Gastroesophageal sphincter (tissue), 4 donors: ENCODE results near the gene SRRM5. TPM values are rescaled to one million over a fixed set of nuclear protein-coding genes. Genes with fewer than 3 reads are reported as not detected.

ENCODE experiments used
- ATAC-seq: fragments of 150-250 bp; one replicate; pipeline ENCODE4 v1.9.1; 2016; ENCODE audit warnings: mild to moderate bottlenecking, moderate library complexity
- H3K27ac ChIP-seq, 4 donors: fragments of 200-600 bp; sonication (generic) in 3 of 4; 1 replicate in 3 of 4; 2 replicates in 1 of 4; pipeline ENCODE4 v1.5.1; 2016 to 2019
- H3K27me3 ChIP-seq: fragments of 200-600 bp; sonication (generic); one replicate; pipeline ENCODE4 v1.5.1; 2019
- H3K36me3 ChIP-seq, 2 donors: fragments of 200-600 bp; sonication (generic); one replicate each; pipeline ENCODE4 v1.5.1; 2019; ENCODE audit warnings: control low read depth in 1 of 2
- H3K4me1 ChIP-seq, 3 donors: fragments of 200-600 bp; sonication (generic); 1 replicate in 2 of 3; 2 replicates in 1 of 3; pipeline ENCODE4 v1.5.1; 2016 to 2019; ENCODE audit warnings: control low read depth in 2 of 3
- H3K4me3 ChIP-seq, 2 donors: fragments of 200-600 bp; sonication (generic); one replicate each; pipeline ENCODE4 v1.5.1; 2019; ENCODE audit warnings: mild to moderate bottlenecking in 1 of 2, moderate library complexity in 1 of 2
- H3K9me3 ChIP-seq, 3 donors: fragments of 200-600 bp; sonication (generic); one replicate each; pipeline ENCODE4 v1.5.1; 2017 to 2019; ENCODE audit warnings: control low read depth in 2 of 3
- CTCF ChIP-seq, 4 experiments: fragments of 200-600 bp in 2 of 4; fragments of 450-650 bp in 2 of 4; sonication (generic) in 1 of 4; IDR thresholded peaks; one replicate each; pipeline ENCODE4 v1.5.1; 2017 to 2019; ENCODE audit warnings: antibody characterized with exemption in 4 of 4, mild to moderate bottlenecking in 2 of 4, moderate library complexity in 2 of 4
- EP300 ChIP-seq: sonication (generic); formaldehyde crosslinking; IDR thresholded peaks from one replicate; pipeline ENCODE4 v1.6.1; 2017; ENCODE audit warnings: antibody characterized with exemption, mild to moderate bottlenecking
- POLR2A ChIP-seq, 2 donors: fragments of 450-650 bp; IDR thresholded peaks; one replicate each; pipeline ENCODE4 v1.6.1; 2017; ENCODE audit warnings: antibody characterized with exemption in 2 of 2, mild to moderate bottlenecking in 2 of 2, moderate library complexity in 1 of 2
- POLR2AphosphoS5 ChIP-seq: sonication (generic); formaldehyde crosslinking; IDR thresholded peaks from one replicate; pipeline ENCODE4 v1.6.1; 2017; ENCODE audit warnings: antibody characterized with exemption
- WGBS, 2 donors: methylation state at CpG; one replicate each; pipeline ENCODE4 v1.1.5; 2018; ENCODE audit warnings: low coverage in 1 of 2; 5-methylcytosine and 5-hydroxymethylcytosine counted together
- total RNA-seq, 4 donors: library from RNA; depleted of rRNA; stranded (reverse); fragments of >200 nt; gene quantifications; one replicate each; pipeline ENCODE4 v1.1.0, GENCODE V29; 2016

SRRM5 gene
- total RNA-seq, 4 donors from 2014 or later: 0.13 TPM; not detected in 3

DNA sequence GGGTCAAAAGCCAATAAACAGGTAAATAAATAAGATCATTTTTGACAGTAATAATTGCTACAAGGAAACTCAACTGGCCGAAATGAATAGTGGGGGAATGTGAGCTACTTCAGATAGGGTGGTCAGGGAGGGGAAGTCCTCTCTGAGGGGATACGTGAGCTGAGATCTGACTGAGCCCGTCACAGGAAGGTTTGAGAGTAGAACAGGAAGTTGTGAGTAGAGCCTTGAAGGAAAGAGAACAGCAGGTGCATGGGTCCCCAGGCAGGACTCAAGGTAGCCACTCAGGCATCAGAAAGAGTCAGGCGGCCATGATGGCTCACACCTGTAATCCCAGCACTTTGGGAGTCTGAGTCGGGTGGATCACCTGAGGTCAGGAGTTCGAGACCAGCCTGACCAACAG, 22.2 kb upstream of the SRRM5 start:
- H3K27ac ChIP-seq: no peak overlapping the region
- TF ChIP-seq EP300 (no peak), POLR2AphosphoS5 (no peak), POLR2A (IDR thresholded peaks at IDR 0.05) (no peak)
- no peak for ATAC-seq
- H3K27me3 ChIP-seq: no peaks in the 10 kb centered on the region
- no peak overlapping the region for H3K4me3 ChIP-seq
- no peaks in the 10 kb centered on the region for H3K9me3 ChIP-seq
- peaks cover 0 to 80% of the 10 kb centered on the region in 2 donors for H3K36me3 ChIP-seq
- WGBS, 2 donors: 83% methylated on average over 6 of the region's 6 CpGs
- peaks cover 0 to 23% (median 14%) of the 10 kb centered on the region in 3 donors for H3K4me1 ChIP-seq

GRCh38 chr19:43591904-43592772, 19.8 kb upstream of the SRRM5 start:
- TF ChIP-seq POLR2A (IDR thresholded peaks at IDR 0.05) (no peak), EP300 (no peak), CTCF (IDR thresholded peaks at IDR 0.05) (no peak), POLR2AphosphoS5 (no peak)
- WGBS, 2 donors: 89% methylated on average over 20 of the region's 63 CpGs; no CpG with 5 or more reads in 1 of the 2 donors

DNA sequence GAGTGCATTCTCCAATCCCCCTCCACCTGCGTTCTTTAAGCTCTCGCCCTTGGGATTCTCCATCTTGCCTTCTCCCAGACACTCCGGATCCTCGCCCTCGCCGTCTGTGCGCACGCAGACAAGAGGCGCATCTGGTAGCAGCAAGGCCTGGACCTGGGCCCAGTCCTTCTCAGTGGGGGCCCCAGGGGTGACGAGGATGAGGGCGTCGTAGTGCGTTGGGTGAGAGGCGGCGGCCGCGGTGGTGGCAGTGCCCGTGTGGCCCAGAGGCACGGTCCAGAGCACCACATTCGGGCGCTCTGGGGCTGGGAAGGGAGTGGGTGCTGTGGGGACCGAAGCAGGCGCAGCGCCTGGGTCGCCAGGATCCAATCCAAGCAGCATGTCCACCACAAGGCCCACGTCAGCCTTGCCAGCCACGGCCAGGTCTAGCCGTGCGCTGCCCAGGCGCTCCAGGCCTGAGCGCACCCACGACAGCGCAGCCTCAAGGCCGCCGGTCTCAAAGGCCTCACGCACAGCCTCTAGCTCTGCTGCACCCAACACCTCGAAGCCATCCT, 19.0 kb upstream of the SRRM5 start:
- H3K27ac ChIP-seq: no peak overlapping the region
- no peak overlapping the region for H3K4me3 ChIP-seq
- WGBS, 2 donors: 88% methylated on average over 7 of the region's 37 CpGs; no CpG with 5 or more reads in 1 of the 2 donors
- ATAC-seq: no peak
- H3K27me3 ChIP-seq: no peaks in the 10 kb centered on the region
- H3K9me3 ChIP-seq: no peaks in the 10 kb centered on the region
- H3K36me3 ChIP-seq: peaks cover 0 to 63% of the 10 kb centered on the region in 2 donors
- TF ChIP-seq CTCF (IDR thresholded peaks at IDR 0.05): no peak
- TF ChIP-seq POLR2AphosphoS5: no peak
- H3K4me1 ChIP-seq: peaks cover 5 to 45% (median 28%) of the 10 kb centered on the region in 3 donors

More at GRCh38 chr19:43591904-43592772, 19.8 kb upstream of the SRRM5 start:
- Histone ChIP-seq H3K9me3 (no peaks in the 10 kb centered on the region), H3K4me1 (peaks cover 3 to 38% (median 20%) of the 10 kb centered on the region in 3 donors), H3K36me3 (peaks cover 0 to 63% of the 10 kb centered on the region in 2 donors), H3K27ac (no peak overlapping the region), H3K4me3 (no peak overlapping the region), H3K27me3 (no peaks in the 10 kb centered on the region)
- ATAC-seq: no peak

DNA sequence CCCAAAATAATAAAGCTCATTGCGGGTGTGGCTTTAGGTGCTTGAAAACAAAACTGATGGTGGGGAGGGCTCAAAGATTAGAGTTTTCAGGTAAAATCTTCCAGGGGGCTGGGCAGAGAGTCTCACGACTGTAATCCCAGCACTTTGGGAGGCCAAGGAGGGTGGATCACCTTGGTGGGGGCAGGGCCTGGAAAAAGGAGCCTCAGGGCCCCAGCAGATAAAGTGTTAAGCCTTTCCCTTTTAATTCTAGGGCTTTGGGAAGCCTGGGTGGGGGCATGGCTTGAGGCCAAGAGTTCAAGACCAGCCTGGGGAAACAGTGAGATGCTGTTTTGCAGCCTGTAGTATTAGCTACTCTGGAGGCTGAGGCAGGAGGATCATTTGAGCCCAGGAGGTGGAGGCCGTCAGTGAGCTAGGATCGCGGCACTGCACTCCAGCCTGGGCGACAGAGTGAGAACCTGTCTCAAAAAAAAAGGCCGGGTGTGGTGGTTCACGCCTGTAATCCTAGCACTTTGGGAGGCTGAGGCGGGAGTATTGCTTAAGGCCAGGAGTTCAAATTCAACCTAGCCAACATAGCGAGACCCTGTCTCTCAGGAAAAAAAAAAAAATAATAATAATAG, 17.7 kb upstream of the SRRM5 start:
- H3K27ac ChIP-seq: peak overlapping the region in 3 of 4 donors; percentile 36 to 97 (median 92)

More for the DNA sequence above, 17.7 kb upstream of the SRRM5 start:
- no peak for TF ChIP-seq EP300
- no peak for TF ChIP-seq POLR2AphosphoS5
- TF ChIP-seq POLR2A (IDR thresholded peaks at IDR 0.05): no peak
- TF ChIP-seq CTCF (IDR thresholded peaks at IDR 0.05): no peak
- H3K36me3 ChIP-seq: peaks cover 0 to 61% of the 10 kb centered on the region in 2 donors
- no peaks in the 10 kb centered on the region for H3K27me3 ChIP-seq
- no peaks in the 10 kb centered on the region for H3K9me3 ChIP-seq
- H3K4me1 ChIP-seq: peaks cover 5 to 52% (median 29%) of the 10 kb centered on the region in 3 donors
- H3K4me3 ChIP-seq: peak overlapping the region; percentile 45 to 63
- no peak for ATAC-seq
- WGBS, 2 donors: 58 to 75% methylated on average over 2 to 7 of the region's 10 CpGs
